Neuronal stem cell (in vitro differentiated cells): ENCODE data around the gene TNS3.

Source experiments
- DNase-seq: peaks from one replicate; pipeline ENCODE4 v3.0.0-alpha.2; 2013; ENCODE audit warnings: low spot score
- H2AFZ ChIP-seq: one replicate; pipeline ENCODE4 v1.6.1; 2013; ENCODE audit warnings: mild to moderate bottlenecking, low read length, inconsistent platforms
- H2AK5ac ChIP-seq: 2 replicates; pipeline ENCODE4 v1.6.1; 2013; ENCODE audit warnings: low read depth, mild to moderate bottlenecking, inconsistent platforms, low read length, moderate library complexity, mixed read lengths
- H2BK120ac ChIP-seq: 2 replicates; pipeline ENCODE4 v1.6.1; 2013; ENCODE audit warnings: low read depth, mild to moderate bottlenecking, inconsistent platforms, low read length, moderate library complexity, mixed read lengths
- H2BK12ac ChIP-seq: one replicate; pipeline ENCODE4 v1.6.1; 2013; ENCODE audit warnings: low read length, inconsistent platforms
- H2BK15ac ChIP-seq: 2 replicates; pipeline ENCODE4 v1.6.1; 2013; ENCODE audit warnings: mild to moderate bottlenecking, low read length, inconsistent platforms, mixed read lengths
- H2BK5ac ChIP-seq: one replicate; pipeline ENCODE4 v1.6.1; 2013; ENCODE audit warnings: inconsistent platforms, mild to moderate bottlenecking, low read length, moderate library complexity
- H3K14ac ChIP-seq: one replicate; pipeline ENCODE4 v1.6.1; 2013; ENCODE audit warnings: low read length, inconsistent platforms
- H3K18ac ChIP-seq: 2 replicates; pipeline ENCODE4 v1.6.1; 2013; ENCODE audit warnings: low read length, inconsistent platforms
- H3K23ac ChIP-seq: 2 replicates; pipeline ENCODE4 v1.6.1; 2013; ENCODE audit warnings: low read depth, mild to moderate bottlenecking, mixed read lengths, low read length, inconsistent platforms; ENCODE audit not compliant: poor library complexity
- H3K27ac ChIP-seq: replicated peaks from 3 replicates; pipeline ENCODE4 v1.5.1; 2013; ENCODE audit warnings: low read length, inconsistent platforms
- H3K27me3 ChIP-seq, 3 experiments: 2 replicates each; pipeline ENCODE4 v1.6.1; 2013; ENCODE audit warnings: low read length in 3 of 3, mild to moderate bottlenecking in 2 of 3, inconsistent platforms in 1 of 3, low read depth in 1 of 3, mixed read lengths in 1 of 3, moderate library complexity in 1 of 3; ENCODE audit not compliant: control insufficient read depth in 3 of 3, insufficient read depth in 3 of 3
- H3K36me3 ChIP-seq, 2 donors: replicated peaks in 1 of 2; 2 replicates each; pipeline ENCODE4 v1.6.1; 2013; ENCODE audit warnings: low read length in 2 of 2; ENCODE audit not compliant: control insufficient read depth in 2 of 2, insufficient read depth in 2 of 2
- H3K4ac ChIP-seq: 2 replicates; pipeline ENCODE4 v1.6.1; 2013; ENCODE audit warnings: inconsistent platforms, mild to moderate bottlenecking, low read length, moderate library complexity
- H3K4me1 ChIP-seq, 2 donors: 1 replicate in 1 of 2; 2 replicates in 1 of 2; pipeline ENCODE4 v1.6.1; 2013; ENCODE audit warnings: low read length in 2 of 2, low read depth in 1 of 2; ENCODE audit not compliant: control insufficient read depth in 2 of 2, insufficient read depth in 1 of 2
- H3K4me2 ChIP-seq: one replicate; pipeline ENCODE4 v1.6.1; 2013; ENCODE audit warnings: mild to moderate bottlenecking, low read length, inconsistent platforms; ENCODE audit not compliant: insufficient read depth, poor library complexity, severe bottlenecking
- H3K4me3 ChIP-seq, 2 donors: 2 replicates each; pipeline ENCODE4 v1.5.1; 2013; ENCODE audit warnings: low read length in 2 of 2, mild to moderate bottlenecking in 2 of 2, inconsistent platforms in 1 of 2, moderate library complexity in 1 of 2
- H3K79me1 ChIP-seq: one replicate; pipeline ENCODE4 v1.6.1; 2013; ENCODE audit warnings: low read depth, mild to moderate bottlenecking, inconsistent platforms, low read length, moderate library complexity
- H3K9ac ChIP-seq: one replicate; pipeline ENCODE4 v1.6.1; 2013; ENCODE audit warnings: mild to moderate bottlenecking, low read depth, low read length, inconsistent platforms; ENCODE audit not compliant: poor library complexity
- H3K9me3 ChIP-seq, 2 donors: replicated peaks in 1 of 2; 2 replicates each; pipeline versions ENCODE3 to v1.6.1; 2013; ENCODE audit warnings: low read length in 2 of 2, mild to moderate bottlenecking in 2 of 2, inconsistent platforms in 1 of 2, low read depth in 1 of 2, mixed read lengths in 1 of 2, moderate library complexity in 1 of 2; ENCODE audit not compliant: control insufficient read depth in 2 of 2, insufficient read depth in 1 of 2
- H4K8ac ChIP-seq: one replicate; pipeline ENCODE4 v1.6.1; 2013; ENCODE audit warnings: low read depth, mild to moderate bottlenecking, inconsistent platforms, low read length, moderate library complexity
- H4K91ac ChIP-seq: one replicate; pipeline ENCODE4 v1.6.1; 2013; ENCODE audit warnings: low read length, low read depth, mild to moderate bottlenecking, inconsistent platforms; ENCODE audit not compliant: poor library complexity
- WGBS, 2 donors: extraction: QIAGEN DNeasy Blood & Tissue Kit; methylation state at CpG; one replicate each; pipeline ENCODE4 v1.1.7; 2013; ENCODE audit warnings: missing lambda C conversion rate in 2 of 2, mixed read lengths in 1 of 2; ENCODE audit not compliant: insufficient read length in 2 of 2, insufficient replicate concordance in 1 of 2; ENCODE audit errors: extremely low coverage in 2 of 2; 5-methylcytosine and 5-hydroxymethylcytosine counted together

Gene TNS3

GRCh38 chr7:47401611-47402570, 180.0 kb downstream of the TNS3 start:
- Histone ChIP-seq H3K4ac (no peak overlapping the region), H3K9ac (no peak overlapping the region), H2BK12ac (no peak overlapping the region), H4K91ac (no peak overlapping the region), H3K23ac (no peak overlapping the region), H3K79me1 (no peaks in the 10 kb centered on the region), H3K4me3 (no peak overlapping the region), H4K8ac (no peak overlapping the region), H3K4me1 (peaks cover 0 to 5% of the 10 kb centered on the region in 2 donors), H3K18ac (no peak overlapping the region), H2BK15ac (no peak overlapping the region), H3K27me3 (no peaks in the 10 kb centered on the region), H3K4me2 (no peak overlapping the region), H3K36me3 (peaks cover 0 to 7% of the 10 kb centered on the region in 2 donors), H3K14ac (no peak overlapping the region), H3K9me3 (no peaks in the 10 kb centered on the region), H2AK5ac (no peak overlapping the region), H2BK120ac (no peak overlapping the region), H2BK5ac (no peak overlapping the region), H2AFZ (no peak overlapping the region), H3K27ac (no peak overlapping the region)
- no peak for DNase-seq
- no CpG with 5 or more reads among the region's 17 CpGs for WGBS, 2 donors

- H2AFZ ChIP-seq: no peak overlapping the region
- no peak overlapping the region for H2BK120ac ChIP-seq
- H3K27me3 ChIP-seq: no peaks in the 10 kb centered on the region
- no peak overlapping the region for H3K9ac ChIP-seq
- H2BK5ac ChIP-seq: no peak overlapping the region
- no peak overlapping the region for H3K4me3 ChIP-seq
- no peak overlapping the region for H3K14ac ChIP-seq
- WGBS, 2 donors: no CpG with 5 or more reads among the region's 21 CpGs
- H2BK15ac ChIP-seq: no peak overlapping the region
- H2AK5ac ChIP-seq: no peak overlapping the region
- no peak overlapping the region for H3K4me2 ChIP-seq
- no peak overlapping the region for H2BK12ac ChIP-seq
- no peak overlapping the region for H3K27ac ChIP-seq
- H4K8ac ChIP-seq: no peak overlapping the region
- H3K36me3 ChIP-seq: peaks cover 5 to 16% of the 10 kb centered on the region in 2 donors
- no peak overlapping the region for H3K4ac ChIP-seq
- peak overlapping the region; percentile 5 for H3K18ac ChIP-seq
- no peak overlapping the region for H4K91ac ChIP-seq
- no peaks in the 10 kb centered on the region for H3K9me3 ChIP-seq
- peaks cover 0 to 5% of the 10 kb centered on the region in 2 donors for H3K4me1 ChIP-seq
- no peaks in the 10 kb centered on the region for H3K79me1 ChIP-seq
- peak overlapping the region; percentile 34 for H3K23ac ChIP-seq
- DNase-seq: no peak
These were observed 181.1 kb downstream of the TNS3 start for GRCh38 chr7:47400741-47401206.

GRCh38 chr7:47400001-47400400, 181.9 kb downstream of the TNS3 start:
- Histone ChIP-seq H2BK5ac (no peak overlapping the region), H2AK5ac (no peak overlapping the region), H2BK12ac (no peak overlapping the region), H3K27me3 (no peaks in the 10 kb centered on the region), H3K4me1 (peaks cover 0 to 5% of the 10 kb centered on the region in 2 donors), H3K14ac (no peak overlapping the region), H3K9me3 (no peaks in the 10 kb centered on the region), H3K18ac (no peak overlapping the region), H3K4me2 (no peak overlapping the region), H3K36me3 (peaks cover 7 to 21% of the 10 kb centered on the region in 2 donors), H3K27ac (no peak overlapping the region), H3K23ac (no peak overlapping the region), H4K91ac (no peak overlapping the region), H3K4me3 (no peak overlapping the region), H3K4ac (no peak overlapping the region), H3K79me1 (no peaks in the 10 kb centered on the region), H2BK120ac (no peak overlapping the region), H2BK15ac (no peak overlapping the region), H4K8ac (no peak overlapping the region), H2AFZ (no peak overlapping the region), H3K9ac (no peak overlapping the region)
- no peak for DNase-seq
- WGBS, 2 donors: no CpG with 5 or more reads among the region's 2 CpGs

- Histone ChIP-seq H3K4me3 (no peak overlapping the region), H2BK5ac (no peak overlapping the region), H2BK120ac (no peak overlapping the region), H3K4me2 (no peak overlapping the region), H4K91ac (no peak overlapping the region), H3K4ac (no peak overlapping the region), H3K14ac (no peak overlapping the region), H3K79me1 (peaks cover 5% of the 10 kb centered on the region), H3K23ac (no peak overlapping the region), H4K8ac (no peak overlapping the region), H3K9me3 (no peaks in the 10 kb centered on the region), H3K4me1 (no peaks in the 10 kb centered on the region), H3K27ac (no peak overlapping the region), H2BK15ac (no peak overlapping the region), H3K18ac (no peak overlapping the region), H3K27me3 (no peaks in the 10 kb centered on the region), H2BK12ac (no peak overlapping the region), H3K36me3 (peaks cover 7 to 44% of the 10 kb centered on the region in 2 donors), H2AFZ (no peak overlapping the region), H2AK5ac (no peak overlapping the region), H3K9ac (no peak overlapping the region)
- DNase-seq: no peak
- WGBS, 2 donors: no CpG with 5 or more reads among the region's 11 CpGs
These were observed 187.1 kb downstream of the TNS3 start for GRCh38 chr7:47394751-47395252.
